ENCODE measurements around the gene TRPM4.

The TRPM4 gene

GRCh38 chr19:49231804-49232203 lies 74.2 kb downstream of the TRPM4 start:
- Histone ChIP-seq H3K9me3 (ENCODE audit: control insufficient read depth, low read length) (no peaks in the 10 kb centered on the region), H3K9ac (no peak overlapping the region), H3K36me3 (ENCODE audit: control insufficient read depth, insufficient read depth, low read length) (no peaks in the 10 kb centered on the region), H2AFZ (no peak overlapping the region), H3K79me2 (no peaks in the 10 kb centered on the region), H3K4me1 (no peaks in the 10 kb centered on the region), H3K27ac (no peak overlapping the region), H3K4me2 (ENCODE audit: low read length) (no peak overlapping the region), H3K27me3 (ENCODE audit: control insufficient read depth, insufficient read depth, low read length) (no peaks in the 10 kb centered on the region), H3K4me3 (ENCODE audit: low read depth, low read length) (no peak overlapping the region)
- TF ChIP-seq CTCF (IDR thresholded peaks at IDR 0.05), result no peak

- Histone ChIP-seq H3K79me2 (no peaks in the 10 kb centered on the region), H2AFZ (no peak overlapping the region), H3K9me3 (ENCODE audit: control insufficient read depth, low read length) (no peaks in the 10 kb centered on the region), H3K27ac (no peak overlapping the region), H3K27me3 (ENCODE audit: control insufficient read depth, insufficient read depth, low read length) (no peaks in the 10 kb centered on the region), H3K4me1 (no peaks in the 10 kb centered on the region), H3K9ac (no peak overlapping the region), H3K36me3 (ENCODE audit: control insufficient read depth, insufficient read depth, low read length) (no peaks in the 10 kb centered on the region), H3K4me2 (ENCODE audit: low read length) (no peak overlapping the region), H3K4me3 (ENCODE audit: low read depth, low read length) (no peak overlapping the region)
- no peak for TF ChIP-seq CTCF (IDR thresholded peaks at IDR 0.05)
These were observed 75.6 kb downstream of the TRPM4 start for GRCh38 chr19:49233163-49233562.

- Histone ChIP-seq H2AFZ (no peak overlapping the region), H3K4me3 (ENCODE audit: low read depth, low read length) (no peak overlapping the region), H3K9ac (no peak overlapping the region), H3K79me2 (no peaks in the 10 kb centered on the region), H3K9me3 (ENCODE audit: control insufficient read depth, low read length) (no peaks in the 10 kb centered on the region), H3K27me3 (ENCODE audit: control insufficient read depth, insufficient read depth, low read length) (no peaks in the 10 kb centered on the region), H3K4me1 (no peaks in the 10 kb centered on the region), H3K27ac (no peak overlapping the region), H3K36me3 (ENCODE audit: control insufficient read depth, insufficient read depth, low read length) (no peaks in the 10 kb centered on the region), H3K4me2 (ENCODE audit: low read length) (no peak overlapping the region)
- TF ChIP-seq CTCF (IDR thresholded peaks at IDR 0.05), result no peak
These were observed 84.2 kb downstream of the TRPM4 start for GRCh38 chr19:49241769-49242168.

GRCh38 chr19:49243129-49243528 lies 85.5 kb downstream of the TRPM4 start:
- Histone ChIP-seq H3K27ac (no peak overlapping the region), H3K79me2 (no peaks in the 10 kb centered on the region), H3K36me3 (ENCODE audit: control insufficient read depth, insufficient read depth, low read length) (no peaks in the 10 kb centered on the region), H3K27me3 (ENCODE audit: control insufficient read depth, insufficient read depth, low read length) (no peaks in the 10 kb centered on the region), H3K9ac (no peak overlapping the region), H3K4me2 (ENCODE audit: low read length) (no peak overlapping the region), H3K4me1 (no peaks in the 10 kb centered on the region), H2AFZ (no peak overlapping the region), H3K4me3 (ENCODE audit: low read depth, low read length) (no peak overlapping the region), H3K9me3 (ENCODE audit: control insufficient read depth, low read length) (no peaks in the 10 kb centered on the region)
- no peak for TF ChIP-seq CTCF (IDR thresholded peaks at IDR 0.05)

GRCh38 chr19:49243726-49244125 lies 86.1 kb downstream of the TRPM4 start:
- H3K27ac ChIP-seq, result no peak overlapping the region
- no peaks in the 10 kb centered on the region for H3K4me1 ChIP-seq
- H3K9me3 ChIP-seq (ENCODE audit: control insufficient read depth, low read length), result no peaks in the 10 kb centered on the region
- no peaks in the 10 kb centered on the region for H3K36me3 ChIP-seq (ENCODE audit: control insufficient read depth, insufficient read depth, low read length)
- H3K4me3 ChIP-seq (ENCODE audit: low read depth, low read length), result no peak overlapping the region
- no peak overlapping the region for H3K9ac ChIP-seq
- no peak for TF ChIP-seq CTCF (IDR thresholded peaks at IDR 0.05)
- H3K27me3 ChIP-seq (ENCODE audit: control insufficient read depth, insufficient read depth, low read length), result no peaks in the 10 kb centered on the region
- no peak overlapping the region for H3K4me2 ChIP-seq (ENCODE audit: low read length)
- H3K79me2 ChIP-seq, result no peaks in the 10 kb centered on the region
- H2AFZ ChIP-seq, result no peak overlapping the region
